ENCODE measurements around the gene ADPRH. TPM values are rescaled to one million over a fixed set of nuclear protein-coding genes. Genes with fewer than 3 reads are reported as not detected.

Gene ADPRH
- total RNA-seq, 4 donors from 2014 or later: 8.7 to 16.0 (median 14.5) TPM

DNA sequence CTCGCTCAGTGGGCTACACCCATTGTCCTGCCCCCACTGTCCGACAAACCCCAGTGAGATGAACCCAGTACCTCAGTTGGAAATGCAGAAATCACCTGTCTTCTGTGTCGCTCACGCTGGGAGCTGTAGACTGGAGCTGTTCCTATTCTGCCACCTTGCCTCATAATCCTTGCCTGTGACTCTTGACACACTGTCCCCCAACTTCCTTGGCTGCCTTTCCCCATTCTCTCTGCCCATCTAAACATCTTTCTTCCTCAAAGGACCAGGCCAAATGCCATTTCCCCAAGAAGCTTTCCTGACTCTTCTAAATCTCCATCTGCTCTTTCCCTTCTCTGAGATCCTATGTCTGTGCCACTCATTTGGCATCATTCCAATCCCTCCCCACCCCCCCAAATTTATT is 10.1 kb upstream of the ADPRH start:
- no peak overlapping the region for H3K4me3 ChIP-seq (replicated peaks in 1 of 3)
- 93 to 100% methylated on average over 4 of the region's 4 CpGs for WGBS, 2 donors
- TF ChIP-seq CTCF (IDR thresholded peaks at IDR 0.05): no peak
- TF ChIP-seq POLR2A (IDR thresholded peaks at IDR 0.05): no peak
- H3K27ac ChIP-seq: no peak overlapping the region
- H3K9me3 ChIP-seq: no peaks in the 10 kb centered on the region
- peaks cover 0 to 6% of the 10 kb centered on the region in 2 donors for H3K4me1 ChIP-seq
- DNase-seq: no peak
- H3K36me3 ChIP-seq: no peaks in the 10 kb centered on the region
- H3K27me3 ChIP-seq: no peaks in the 10 kb centered on the region
- intact Hi-C loops (cut with DNase I): no loop called here

DNA sequence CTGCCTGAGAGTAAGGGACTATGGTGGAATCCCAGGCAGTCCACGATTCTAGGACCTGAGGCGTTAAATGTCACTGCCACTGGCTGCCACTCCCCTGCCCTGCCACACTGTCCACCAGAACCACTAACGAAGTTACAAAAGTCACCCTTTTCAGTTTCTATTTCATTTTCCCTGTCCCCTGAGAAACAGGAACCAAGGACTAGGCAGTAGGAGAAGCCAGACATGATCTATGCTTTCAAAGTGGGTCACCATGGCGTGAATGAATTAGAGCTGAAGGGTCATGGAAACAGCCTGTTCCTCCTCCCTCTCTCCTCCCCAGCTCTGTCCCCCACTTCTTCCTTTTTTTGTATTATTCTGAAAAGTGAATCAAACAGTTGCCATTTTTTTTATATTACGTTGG is 9.1 kb upstream of the ADPRH start:
- no peak for DNase-seq
- intact Hi-C loops (cut with DNase I): no loop called here
- no peak overlapping the region for H3K27ac ChIP-seq
- TF ChIP-seq CTCF (IDR thresholded peaks at IDR 0.05) (no peak), POLR2A (IDR thresholded peaks at IDR 0.05) (no peak)
- no peaks in the 10 kb centered on the region for H3K9me3 ChIP-seq
- no peaks in the 10 kb centered on the region for H3K36me3 ChIP-seq
- no peaks in the 10 kb centered on the region for H3K27me3 ChIP-seq
- H3K4me3 ChIP-seq (replicated peaks in 1 of 3): no peak overlapping the region
- 76 to 87% methylated on average over 5 of the region's 5 CpGs for WGBS, 2 donors
- H3K4me1 ChIP-seq: peaks cover 0 to 6% of the 10 kb centered on the region in 2 donors

GRCh38 chr3:119571230-119571629 is 8.1 kb upstream of the ADPRH start:
- Histone ChIP-seq H3K4me3 (replicated peaks in 1 of 3) (no peak overlapping the region), H3K27me3 (no peaks in the 10 kb centered on the region), H3K27ac (no peak overlapping the region), H3K9me3 (no peaks in the 10 kb centered on the region), H3K4me1 (peaks cover 0 to 6% of the 10 kb centered on the region in 2 donors), H3K36me3 (no peaks in the 10 kb centered on the region)
- intact Hi-C loops (cut with DNase I): no loop called here
- TF ChIP-seq POLR2A (IDR thresholded peaks at IDR 0.05) (no peak), CTCF (IDR thresholded peaks at IDR 0.05) (no peak)
- no peak for DNase-seq
- WGBS, 2 donors: 100% methylated on average over 1 of the region's 1 CpG

GRCh38 chr3:119571688-119572087 is 7.6 kb upstream of the ADPRH start:
- DNase-seq: no peak
- TF ChIP-seq POLR2A (IDR thresholded peaks at IDR 0.05) (no peak), CTCF (IDR thresholded peaks at IDR 0.05) (no peak)
- peaks cover 0 to 6% of the 10 kb centered on the region in 2 donors for H3K4me1 ChIP-seq
- WGBS, 2 donors: 73 to 74% methylated on average over 5 of the region's 5 CpGs
- no peaks in the 10 kb centered on the region for H3K9me3 ChIP-seq
- no peaks in the 10 kb centered on the region for H3K36me3 ChIP-seq
- no peaks in the 10 kb centered on the region for H3K27me3 ChIP-seq
- intact Hi-C loops (cut with DNase I): no loop called here
- no peak overlapping the region for H3K4me3 ChIP-seq (replicated peaks in 1 of 3)
- no peak overlapping the region for H3K27ac ChIP-seq

DNA sequence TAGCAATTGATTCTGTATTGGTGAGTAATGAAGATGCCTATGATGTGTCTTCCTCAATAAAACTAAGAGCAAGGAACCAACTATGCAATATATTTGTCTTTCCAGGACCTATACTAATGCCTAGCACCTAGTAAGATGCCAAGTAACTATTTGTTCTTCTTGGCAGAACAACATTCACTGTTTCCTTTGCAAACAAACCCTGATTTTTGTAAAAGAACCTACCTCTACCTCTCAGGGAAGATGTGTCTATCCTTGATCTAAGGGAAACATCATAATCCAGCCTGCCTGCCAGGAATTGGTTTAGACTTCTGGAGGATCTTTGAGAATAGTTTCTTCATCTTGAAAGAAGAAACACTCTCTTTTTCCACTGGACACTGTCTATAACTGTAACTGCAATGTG is 3.8 kb upstream of the ADPRH start:
- H3K4me3 ChIP-seq (replicated peaks in 1 of 3): no peak overlapping the region
- no peak for DNase-seq
- H3K9me3 ChIP-seq: no peaks in the 10 kb centered on the region
- no peaks in the 10 kb centered on the region for H3K27me3 ChIP-seq
- H3K4me1 ChIP-seq: peaks cover 8 to 13% of the 10 kb centered on the region in 2 donors
- H3K27ac ChIP-seq: no peak overlapping the region
- TF ChIP-seq CTCF (IDR thresholded peaks at IDR 0.05) (no peak), POLR2A (IDR thresholded peaks at IDR 0.05) (no peak)
- intact Hi-C loops (cut with DNase I): no loop called here
- H3K36me3 ChIP-seq: no peaks in the 10 kb centered on the region

All from thyroid gland (tissue), 4 donors.